NB4 (cell line): ENCODE measurements around the gene KLF11.
A peak's percentile ranks its signal among the peaks of the same experiment; 100 is the strongest.

Source experiments
- DNase-seq: peaks from one replicate; pipeline ENCODE4 v3.0.0; 2010; ENCODE audit warnings: low read depth
- H3K4me3 ChIP-seq: one replicate; pipeline ENCODE4 v1.5.1; 2011; ENCODE audit warnings: mild to moderate bottlenecking, low read depth, low read length, moderate library complexity
- CTCF ChIP-seq: IDR thresholded peaks from one replicate; pipeline ENCODE4 v1.5.1; 2012; ENCODE audit warnings: low read depth, low read length
- MAX ChIP-seq: IDR thresholded peaks from 2 replicates; pipeline ENCODE4 v1.6.1; 2011; ENCODE audit warnings: low read depth, low read length
- MYC ChIP-seq: IDR thresholded peaks from 2 replicates; pipeline ENCODE4 v1.6.1; 2011; ENCODE audit warnings: low read depth, low read length
- POLR2A ChIP-seq: IDR thresholded peaks from 2 replicates; pipeline ENCODE4 v1.6.1; 2011; ENCODE audit warnings: mild to moderate bottlenecking; ENCODE audit not compliant: insufficient read length; ENCODE audit errors: extremely low read depth

The KLF11 gene

GRCh38 chr2:10071595-10071994 is 28.2 kb downstream of the KLF11 start:
- no peak overlapping the region for H3K4me3 ChIP-seq
- DNase-seq, result no peak
- TF ChIP-seq POLR2A (no peak), MAX (no peak), CTCF (no peak), MYC (no peak)

- TF ChIP-seq MAX (0 out of 2 replicates have a peak, but pooled peaks have one; percentile 35), CTCF (peak; percentile 93), MYC (no peak), POLR2A (no peak)
- no peak overlapping the region for H3K4me3 ChIP-seq
- peak; percentile 93 for DNase-seq
Measured at GRCh38 chr2:10072656-10073480, 29.5 kb downstream of the KLF11 start.

GRCh38 chr2:10073706-10074105 is 30.4 kb downstream of the KLF11 start:
- H3K4me3 ChIP-seq, result no peak overlapping the region
- TF ChIP-seq MAX, result peak; percentile 41; the same call in 1 of the 2 replicates
- TF ChIP-seq MYC, result 0 out of 2 replicates have a peak, but pooled peaks have one; percentile 25
- no peak for TF ChIP-seq POLR2A
- TF ChIP-seq CTCF, result no peak
- DNase-seq, result peak; percentile 77

- TF ChIP-seq MYC (no peak), POLR2A (no peak), MAX (no peak), CTCF (no peak)
- DNase-seq, result no peak
- no peak overlapping the region for H3K4me3 ChIP-seq
Measured at GRCh38 chr2:10075101-10075500, 31.8 kb downstream of the KLF11 start.

- no peak overlapping the region for H3K4me3 ChIP-seq
- no peak for DNase-seq
- TF ChIP-seq POLR2A (no peak), MYC (no peak), CTCF (no peak), MAX (no peak)
Measured at GRCh38 chr2:10075571-10076209, 32.3 kb downstream of the KLF11 start.
